ENCODE measurements around the gene ODAD2.
A peak's percentile ranks its signal among the peaks of the same experiment; 100 is the strongest.

ODAD2 gene

DNA sequence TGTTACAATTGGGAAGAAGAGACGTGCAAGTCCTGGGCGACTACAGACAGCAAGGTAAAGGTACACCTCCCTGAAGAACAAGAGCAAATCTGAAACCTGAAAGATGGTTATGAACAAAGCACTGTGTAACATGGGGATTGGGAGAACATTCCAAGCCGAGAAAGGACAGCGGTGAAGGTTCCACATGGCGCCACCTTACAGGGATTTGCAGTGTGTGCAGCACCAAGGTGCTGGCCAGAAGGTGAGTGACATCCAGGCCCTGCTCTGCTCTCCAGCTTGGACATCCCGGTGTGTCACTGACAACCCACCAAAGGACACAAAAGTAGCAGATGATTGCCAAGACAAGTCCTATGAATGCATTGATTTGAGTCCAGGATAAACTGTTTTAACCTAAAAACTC, 165.1 kb downstream of the ODAD2 start:
- no peak for DNase-seq

DNA sequence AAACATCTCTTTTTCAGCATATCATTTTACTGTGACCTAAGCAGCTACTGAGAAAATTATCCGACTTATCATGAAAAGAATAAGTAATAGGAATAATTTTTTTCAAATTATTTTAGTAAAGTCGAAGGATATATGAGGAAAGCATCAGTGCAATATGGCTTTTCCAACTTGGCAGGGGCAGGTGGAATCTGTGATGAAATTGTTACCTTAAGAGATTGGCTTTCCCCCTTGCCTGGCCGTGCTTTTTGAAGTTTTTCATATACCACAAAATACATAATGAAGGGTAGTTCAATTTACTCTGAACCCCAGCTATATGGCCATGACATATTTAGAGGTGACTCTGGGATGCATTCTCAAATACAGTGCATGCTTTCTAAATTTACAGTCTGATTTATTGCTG, 166.1 kb downstream of the ODAD2 start:
- no peak for DNase-seq

DNA sequence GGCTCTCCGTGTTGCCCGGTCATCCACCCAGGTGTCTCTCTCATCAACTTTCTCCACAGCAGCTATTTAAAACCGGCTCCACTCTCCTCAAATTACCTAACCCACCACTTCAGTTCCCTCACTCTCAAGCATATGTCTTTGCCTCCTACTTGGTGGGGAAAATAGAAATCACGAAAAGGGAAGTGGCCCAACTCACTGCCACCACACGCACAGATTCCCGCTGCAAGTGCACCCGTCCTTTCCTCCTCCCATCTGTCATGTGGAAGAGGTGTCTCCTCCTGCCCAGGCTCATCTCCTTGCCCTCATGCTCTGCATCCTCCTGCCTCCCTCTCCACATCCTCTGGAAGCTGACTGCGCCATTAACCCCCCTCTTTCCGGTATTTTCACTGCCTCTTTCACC, 172.5 kb downstream of the ODAD2 start:
- no peak for DNase-seq

- no peak for DNase-seq
These were observed 176.6 kb downstream of the ODAD2 start for GRCh38 chr10:27822301-27822700.

DNA sequence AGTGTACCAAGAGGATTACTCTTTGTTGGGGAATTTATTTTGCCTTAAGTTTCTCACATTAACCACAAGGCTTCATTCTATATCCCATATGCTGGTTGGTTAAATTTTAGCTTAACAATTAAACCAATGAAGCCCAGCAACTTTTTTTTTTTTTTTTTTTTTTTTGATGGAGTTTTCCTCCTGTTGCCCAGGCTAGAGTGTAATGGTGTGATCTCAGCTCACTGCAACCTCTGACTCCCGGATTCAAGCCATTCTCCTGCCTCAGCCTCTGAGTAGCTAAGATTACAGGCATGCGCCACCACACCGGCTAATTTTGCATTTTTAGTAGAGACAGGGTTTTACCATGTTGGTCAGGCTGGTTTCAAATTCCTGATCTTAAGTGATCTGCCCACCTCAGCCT, 178.2 kb downstream of the ODAD2 start:
- no peak for DNase-seq

- DNase-seq = no peak
These were observed 178.9 kb downstream of the ODAD2 start for GRCh38 chr10:27819781-27820531.

- no peak for DNase-seq
These were observed 182.6 kb downstream of the ODAD2 start for GRCh38 chr10:27816320-27816719.

- no peak for DNase-seq
These were observed 183.0 kb downstream of the ODAD2 start for GRCh38 chr10:27815846-27816245.

GRCh38 chr10:27815261-27815660, 183.6 kb downstream of the ODAD2 start:
- DNase-seq = no peak

DNA sequence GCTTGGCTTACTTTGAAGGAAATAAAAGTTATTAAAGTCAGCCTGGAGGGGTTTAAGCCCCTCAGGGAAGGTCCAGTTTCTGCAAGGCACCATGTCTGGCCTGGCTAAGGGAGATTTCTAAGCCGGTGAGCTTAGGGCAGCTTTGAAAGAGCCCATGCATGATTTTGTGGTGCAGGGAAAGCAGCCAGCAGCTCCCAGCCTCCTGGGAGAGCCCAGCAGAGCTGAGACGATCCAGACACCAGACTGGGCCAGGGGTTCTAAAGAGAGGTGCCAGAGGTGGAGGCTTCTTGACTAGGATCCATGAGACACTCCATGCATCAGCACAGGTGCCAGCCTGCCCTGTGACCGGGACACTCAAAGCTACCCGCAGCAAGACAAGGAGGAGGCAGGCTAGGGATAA, 193.7 kb downstream of the ODAD2 start:
- no peak for DNase-seq

GRCh38 chr10:27804136-27804535, 194.7 kb downstream of the ODAD2 start:
- DNase-seq = no peak

DNA sequence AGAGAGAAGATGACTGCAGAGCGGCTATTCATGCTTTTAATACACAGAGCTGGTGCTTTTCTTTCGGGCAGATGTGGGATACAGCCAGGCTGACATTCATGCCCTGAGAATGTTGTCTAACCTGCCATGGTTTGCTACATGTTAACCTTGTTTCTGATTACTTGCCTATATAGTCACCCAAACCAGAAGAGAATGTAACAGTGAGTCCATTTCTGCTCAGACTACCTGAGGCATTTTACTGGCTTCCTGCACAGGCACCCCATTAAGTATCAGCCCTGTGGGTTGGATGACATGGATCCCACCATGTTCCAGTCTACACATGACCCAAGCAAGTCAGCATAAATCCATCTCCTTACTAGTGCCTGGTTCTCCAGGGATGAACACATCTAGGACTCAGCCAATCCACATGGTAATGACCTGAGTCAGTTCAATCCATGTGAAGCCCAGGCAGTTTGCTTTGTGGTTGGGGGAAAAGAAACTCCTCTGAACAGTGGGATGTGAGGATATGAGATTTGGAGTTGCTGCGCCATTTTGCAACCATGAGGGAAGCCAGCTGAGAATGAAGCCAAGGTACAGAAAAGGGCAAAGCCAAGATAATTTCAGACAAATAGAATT, 197.6 kb downstream of the ODAD2 start:
- DNase-seq = no peak

DNA sequence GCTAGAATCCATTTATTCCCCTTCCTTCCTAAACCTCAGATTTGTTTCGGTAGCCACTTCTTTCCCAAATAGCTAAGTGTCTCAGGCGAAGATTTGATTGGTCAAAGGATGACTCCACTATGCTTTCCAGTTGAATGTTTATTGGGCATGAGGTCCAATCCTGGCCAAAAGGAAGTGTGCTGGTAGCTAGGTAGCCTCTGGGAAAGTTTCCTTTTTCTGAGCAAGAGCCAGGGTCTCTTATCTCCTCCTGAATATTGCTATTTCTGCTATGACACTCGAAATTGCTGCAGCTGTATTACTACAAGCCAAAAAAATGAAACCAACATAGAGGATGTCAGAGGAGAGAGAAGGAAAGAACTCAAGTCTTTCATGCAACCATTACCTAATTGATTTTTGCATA, 199.8 kb downstream of the ODAD2 start:
- DNase-seq = no peak

DNA sequence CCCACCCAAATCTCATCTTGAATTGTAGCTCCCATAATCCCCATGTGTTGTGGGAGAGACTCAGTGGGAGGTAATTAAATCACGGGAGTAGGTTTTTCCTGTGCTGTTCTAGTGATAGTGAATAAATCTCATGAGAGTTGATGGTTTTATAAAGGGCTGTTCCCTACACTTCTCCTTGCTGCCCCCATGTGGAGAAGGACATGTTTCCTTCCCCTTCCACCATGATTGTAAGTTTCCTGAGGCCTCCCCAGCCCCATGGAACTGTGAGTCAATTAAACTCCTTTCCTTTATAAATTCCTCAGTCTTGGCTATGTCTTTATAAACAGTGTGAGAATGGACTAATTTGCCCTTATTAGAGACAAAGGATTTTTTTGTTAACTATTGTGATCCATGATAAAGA, 204.7 kb downstream of the ODAD2 start:
- no peak for DNase-seq

DNA sequence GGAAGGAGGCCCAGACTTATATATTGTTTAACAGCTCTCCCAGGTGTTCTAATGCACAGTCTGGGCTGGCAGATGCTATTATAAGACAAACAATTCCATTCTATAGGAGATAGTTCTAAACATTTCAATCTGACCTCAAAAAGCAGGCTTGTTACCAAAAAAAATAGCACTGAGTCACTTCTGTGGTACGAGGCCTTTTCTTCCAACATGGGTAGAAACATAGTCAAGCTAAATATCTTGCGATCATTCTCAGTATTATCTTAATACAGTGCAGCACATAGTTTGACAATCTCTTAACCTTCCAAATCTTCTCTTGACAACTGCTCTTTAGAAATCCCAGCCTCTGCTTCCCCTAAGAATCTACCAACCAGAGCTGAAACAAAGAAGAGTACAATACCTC, 206.7 kb downstream of the ODAD2 start:
- no peak for DNase-seq

DNA sequence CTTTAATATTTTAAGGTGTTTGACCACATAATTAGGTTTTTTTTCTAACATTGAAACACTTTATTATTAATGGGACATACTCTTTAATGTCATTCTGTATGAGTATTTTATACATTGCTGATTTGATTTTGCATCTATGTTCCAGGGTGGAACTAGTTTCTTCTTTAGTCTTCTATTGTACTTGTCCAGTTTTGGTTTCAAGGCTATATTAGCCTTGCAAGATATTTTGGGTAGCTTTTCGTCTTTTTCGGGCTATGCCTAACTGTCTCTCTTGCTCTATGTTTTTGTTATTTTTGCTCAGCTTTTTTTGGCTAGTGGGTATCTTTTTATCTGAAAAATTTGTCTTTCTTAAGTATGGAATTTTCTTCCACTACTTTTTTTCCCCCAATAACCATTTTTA, 214.6 kb downstream of the ODAD2 start:
- no peak for DNase-seq

DNA sequence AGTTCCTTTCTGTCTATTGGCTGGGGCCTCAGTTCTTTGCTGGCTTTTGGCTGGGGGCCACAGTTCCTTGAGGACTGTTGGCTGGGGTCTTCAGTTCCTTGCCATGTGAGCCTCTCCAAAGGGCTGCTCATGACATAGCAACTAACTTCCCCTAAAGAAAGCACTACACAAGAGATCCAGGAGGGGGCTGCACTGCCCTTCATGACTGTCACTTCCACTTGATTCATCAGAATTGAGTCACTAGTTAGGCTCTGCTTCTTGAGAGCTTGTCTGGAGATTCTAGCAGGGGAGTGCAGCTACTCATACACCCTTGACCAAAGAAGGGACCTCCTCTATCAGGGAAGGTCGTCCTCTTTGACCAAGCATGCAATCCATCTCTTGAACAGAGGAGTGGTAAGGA, 215.2 kb downstream of the ODAD2 start:
- peak in 1 of 5 donors; percentile 10 for DNase-seq

- DNase-seq = no peak
These were observed 219.3 kb downstream of the ODAD2 start for GRCh38 chr10:27779462-27780015.

- no peak for DNase-seq
These were observed 224.0 kb downstream of the ODAD2 start for GRCh38 chr10:27774831-27775230.

DNA sequence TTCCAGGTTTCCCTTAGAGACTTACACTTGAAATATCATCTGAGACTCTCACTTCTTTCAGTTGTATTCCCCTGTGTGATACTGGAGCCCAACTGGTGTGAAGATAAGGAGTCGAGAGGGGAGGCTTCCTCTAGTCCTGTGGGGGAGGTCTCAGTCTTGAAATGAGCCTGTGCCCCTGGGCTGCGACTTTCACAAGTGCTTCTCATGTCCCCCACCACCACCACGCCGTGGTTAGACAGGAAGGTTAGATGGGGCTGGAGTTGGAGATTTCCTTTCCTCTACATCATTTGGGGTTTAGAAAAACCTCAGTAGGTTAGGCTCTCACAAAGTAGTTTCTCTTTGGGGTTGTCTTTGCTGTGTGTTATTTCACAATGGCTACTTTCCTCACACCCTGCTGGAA, 227.6 kb downstream of the ODAD2 start:
- DNase-seq = no peak

- no peak for DNase-seq
These were observed 228.7 kb downstream of the ODAD2 start for GRCh38 chr10:27770181-27770580.

All from T-helper 1 cell (primary cell).